ENCODE results near the gene CPA1.

CPA1 gene

DNA sequence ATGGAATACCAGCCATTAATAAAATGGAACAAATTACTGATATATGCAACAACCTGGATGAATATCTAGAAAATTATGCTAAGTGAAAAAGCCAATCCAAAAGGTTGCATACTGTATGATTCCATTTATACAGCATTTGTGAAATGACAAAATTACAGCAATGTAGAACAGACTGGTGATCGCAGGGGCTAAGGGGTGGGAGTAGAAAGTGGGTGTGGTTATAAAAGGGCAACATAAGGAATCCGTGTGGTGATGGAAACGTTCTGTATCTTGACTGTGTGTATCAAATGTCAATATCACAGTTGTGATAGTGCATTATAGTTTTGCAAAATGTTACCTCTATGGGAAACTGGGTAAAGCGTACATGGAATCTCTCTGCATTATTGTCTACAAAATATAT is 45.5 kb downstream of the CPA1 start:
- Histone ChIP-seq H3K9me3 (ENCODE audit: insufficient read depth, low read length) (no peaks in the 10 kb centered on the region), H2AFZ (ENCODE audit: low read depth, low read length, severe bottlenecking) (no peak overlapping the region), H3K9me2 (replicated peaks; ENCODE audit: insufficient read depth, low read length) (no peaks in the 10 kb centered on the region), H3K27ac (ENCODE audit: low read depth, low read length) (no peak overlapping the region), H3K36me3 (ENCODE audit: low read length) (no peaks in the 10 kb centered on the region; the same call in 1 of the 2 replicates), H4K20me1 (ENCODE audit: low read depth, low read length) (no peaks in the 10 kb centered on the region), H3K27me3 (ENCODE audit: low read length) (no peaks in the 10 kb centered on the region), H3K4me3 (ENCODE audit: insufficient read depth, low read length, poor library complexity, severe bottlenecking) (no peak overlapping the region), H3K4me2 (ENCODE audit: low read depth, low read length, poor library complexity, severe bottlenecking) (no peak overlapping the region), H3K79me2 (ENCODE audit: insufficient read depth, low read length) (no peaks in the 10 kb centered on the region), H3F3A (ENCODE audit: insufficient read depth) (no peaks in the 10 kb centered on the region), H3K9ac (ENCODE audit: low read length) (no peak overlapping the region)
- TF ChIP-seq EZH2phosphoT487 (conservative IDR thresholded peaks at IDR 0.05; ENCODE audit: low read length) = no peak
- TF ChIP-seq, protein P1, sequence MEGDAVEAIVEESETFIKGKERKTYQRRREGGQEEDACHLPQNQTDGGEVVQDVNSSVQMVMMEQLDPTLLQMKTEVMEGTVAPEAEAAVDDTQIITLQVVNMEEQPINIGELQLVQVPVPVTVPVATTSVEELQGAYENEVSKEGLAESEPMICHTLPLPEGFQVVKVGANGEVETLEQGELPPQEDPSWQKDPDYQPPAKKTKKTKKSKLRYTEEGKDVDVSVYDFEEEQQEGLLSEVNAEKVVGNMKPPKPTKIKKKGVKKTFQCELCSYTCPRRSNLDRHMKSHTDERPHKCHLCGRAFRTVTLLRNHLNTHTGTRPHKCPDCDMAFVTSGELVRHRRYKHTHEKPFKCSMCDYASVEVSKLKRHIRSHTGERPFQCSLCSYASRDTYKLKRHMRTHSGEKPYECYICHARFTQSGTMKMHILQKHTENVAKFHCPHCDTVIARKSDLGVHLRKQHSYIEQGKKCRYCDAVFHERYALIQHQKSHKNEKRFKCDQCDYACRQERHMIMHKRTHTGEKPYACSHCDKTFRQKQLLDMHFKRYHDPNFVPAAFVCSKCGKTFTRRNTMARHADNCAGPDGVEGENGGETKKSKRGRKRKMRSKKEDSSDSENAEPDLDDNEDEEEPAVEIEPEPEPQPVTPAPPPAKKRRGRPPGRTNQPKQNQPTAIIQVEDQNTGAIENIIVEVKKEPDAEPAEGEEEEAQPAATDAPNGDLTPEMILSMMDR (IDR thresholded peaks at IDR 0.05; ENCODE audit: insufficient read depth, low read length, poor library complexity, severe bottlenecking) = no peak

DNA sequence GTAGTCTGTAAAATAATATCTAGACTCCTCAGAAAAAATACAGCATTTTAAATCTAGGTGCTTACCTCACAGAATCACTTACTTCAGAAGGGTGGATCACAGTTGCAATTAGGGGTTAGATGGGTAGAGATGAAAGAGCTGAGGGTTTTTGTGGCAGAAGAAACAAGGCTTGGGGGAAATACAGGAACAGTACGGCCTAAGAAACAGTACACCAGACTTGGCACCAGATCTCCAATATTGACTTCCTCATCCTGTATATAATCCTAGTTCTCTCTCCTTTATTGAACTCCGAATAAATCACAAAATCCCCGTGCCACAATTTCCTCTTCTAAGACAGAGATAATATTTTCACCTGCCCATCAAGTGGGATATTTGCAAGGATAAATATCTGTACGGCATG is 46.3 kb downstream of the CPA1 start:
- TF ChIP-seq EZH2phosphoT487 (conservative IDR thresholded peaks at IDR 0.05; ENCODE audit: low read length) = no peak
- TF ChIP-seq, protein P1 (IDR thresholded peaks at IDR 0.05; ENCODE audit: insufficient read depth, low read length, poor library complexity, severe bottlenecking) = no peak
- Histone ChIP-seq H3K36me3 (ENCODE audit: low read length) (no peaks in the 10 kb centered on the region; the same call in 1 of the 2 replicates), H3K4me3 (ENCODE audit: insufficient read depth, low read length, poor library complexity, severe bottlenecking) (no peak overlapping the region), H2AFZ (ENCODE audit: low read depth, low read length, severe bottlenecking) (no peak overlapping the region), H3K9me3 (ENCODE audit: insufficient read depth, low read length) (no peaks in the 10 kb centered on the region), H3K4me2 (ENCODE audit: low read depth, low read length, poor library complexity, severe bottlenecking) (no peak overlapping the region), H3K27me3 (ENCODE audit: low read length) (no peaks in the 10 kb centered on the region), H3K27ac (ENCODE audit: low read depth, low read length) (no peak overlapping the region), H3K79me2 (ENCODE audit: insufficient read depth, low read length) (no peaks in the 10 kb centered on the region), H3F3A (ENCODE audit: insufficient read depth) (no peaks in the 10 kb centered on the region), H4K20me1 (ENCODE audit: low read depth, low read length) (no peaks in the 10 kb centered on the region), H3K9me2 (replicated peaks; ENCODE audit: insufficient read depth, low read length) (no peaks in the 10 kb centered on the region), H3K9ac (ENCODE audit: low read length) (no peak overlapping the region)

DNA sequence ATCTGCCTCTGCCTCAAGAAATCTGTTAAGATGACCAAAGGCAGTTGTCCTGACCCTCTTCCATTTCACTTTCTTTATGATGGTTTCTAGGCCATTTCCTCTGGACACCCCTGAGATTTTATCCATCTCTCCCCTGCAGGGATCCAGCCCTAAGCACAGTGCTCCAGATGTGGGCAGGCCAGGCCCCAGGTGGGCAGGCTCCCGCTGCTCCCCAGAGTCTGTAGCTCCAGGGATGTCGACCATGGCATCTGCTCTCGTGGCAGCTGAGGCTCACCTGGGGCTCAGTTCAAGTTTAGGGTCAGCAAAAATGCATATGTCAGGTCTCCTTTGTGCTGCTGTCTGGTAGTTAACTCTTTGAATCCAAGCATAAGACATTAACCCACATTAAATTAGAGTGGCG is 48.7 kb downstream of the CPA1 start:
- H3K4me3 ChIP-seq (ENCODE audit: insufficient read depth, low read length, poor library complexity, severe bottlenecking) = no peak overlapping the region
- no peak overlapping the region for H2AFZ ChIP-seq (ENCODE audit: low read depth, low read length, severe bottlenecking)

More for the DNA sequence above, 48.7 kb downstream of the CPA1 start:
- no peaks in the 10 kb centered on the region for H3K27me3 ChIP-seq (ENCODE audit: low read length)
- no peak overlapping the region for H3K27ac ChIP-seq (ENCODE audit: low read depth, low read length)
- no peaks in the 10 kb centered on the region for H3K9me3 ChIP-seq (ENCODE audit: insufficient read depth, low read length)
- no peaks in the 10 kb centered on the region for H3F3A ChIP-seq (ENCODE audit: insufficient read depth)
- H3K9me2 ChIP-seq (replicated peaks; ENCODE audit: insufficient read depth, low read length) = no peaks in the 10 kb centered on the region
- no peaks in the 10 kb centered on the region for H4K20me1 ChIP-seq (ENCODE audit: low read depth, low read length)
- H3K4me2 ChIP-seq (ENCODE audit: low read depth, low read length, poor library complexity, severe bottlenecking) = no peak overlapping the region
- no peak for TF ChIP-seq EZH2phosphoT487 (conservative IDR thresholded peaks at IDR 0.05; ENCODE audit: low read length)
- TF ChIP-seq, protein P1 (IDR thresholded peaks at IDR 0.05; ENCODE audit: insufficient read depth, low read length, poor library complexity, severe bottlenecking) = no peak
- no peak overlapping the region for H3K9ac ChIP-seq (ENCODE audit: low read length)
- H3K79me2 ChIP-seq (ENCODE audit: insufficient read depth, low read length) = peaks cover 10% of the 10 kb centered on the region; the same call in 1 of the 2 replicates
- no peaks in the 10 kb centered on the region; the same call in 1 of the 2 replicates for H3K36me3 ChIP-seq (ENCODE audit: low read length)
